BLaER1 (cell line): ENCODE measurements around the gene AFAP1.

ENCODE experiments used
- H3K27ac ChIP-seq: shearing (Covaris generic); formaldehyde crosslinking; 2 replicates; pipeline ENCODE4 v1.8.1; 2022
- H3K27me3 ChIP-seq: shearing (Covaris generic); formaldehyde crosslinking; 2 replicates; pipeline ENCODE4 v1.8.1; 2022
- H3K36me3 ChIP-seq: shearing (Covaris generic); formaldehyde crosslinking; 2 replicates; pipeline ENCODE4 v1.8.1; 2022
- H3K4me1 ChIP-seq: shearing (Covaris generic); formaldehyde crosslinking; 2 replicates; pipeline ENCODE4 v1.8.1; 2022
- H3K4me2 ChIP-seq: shearing (Covaris generic); formaldehyde crosslinking; 2 replicates; pipeline ENCODE4 v1.8.1; 2022
- H3K4me3 ChIP-seq: shearing (Covaris generic); formaldehyde crosslinking; 2 replicates; pipeline ENCODE4 v1.8.1; 2022
- H3K9ac ChIP-seq: shearing (Covaris generic); formaldehyde crosslinking; 2 replicates; pipeline ENCODE4 v1.8.1; 2022
- H3K9me3 ChIP-seq: shearing (Covaris generic); formaldehyde crosslinking; 2 replicates; pipeline ENCODE4 v1.8.1; 2022
- H4K20me1 ChIP-seq: shearing (Covaris generic); formaldehyde crosslinking; 2 replicates; pipeline ENCODE4 v1.8.1; 2022
- Cebpa-rat ChIP-seq: shearing (Covaris generic); IDR thresholded peaks from 2 replicates; pipeline ENCODE4 v1.8.1; 2022

Gene AFAP1

DNA sequence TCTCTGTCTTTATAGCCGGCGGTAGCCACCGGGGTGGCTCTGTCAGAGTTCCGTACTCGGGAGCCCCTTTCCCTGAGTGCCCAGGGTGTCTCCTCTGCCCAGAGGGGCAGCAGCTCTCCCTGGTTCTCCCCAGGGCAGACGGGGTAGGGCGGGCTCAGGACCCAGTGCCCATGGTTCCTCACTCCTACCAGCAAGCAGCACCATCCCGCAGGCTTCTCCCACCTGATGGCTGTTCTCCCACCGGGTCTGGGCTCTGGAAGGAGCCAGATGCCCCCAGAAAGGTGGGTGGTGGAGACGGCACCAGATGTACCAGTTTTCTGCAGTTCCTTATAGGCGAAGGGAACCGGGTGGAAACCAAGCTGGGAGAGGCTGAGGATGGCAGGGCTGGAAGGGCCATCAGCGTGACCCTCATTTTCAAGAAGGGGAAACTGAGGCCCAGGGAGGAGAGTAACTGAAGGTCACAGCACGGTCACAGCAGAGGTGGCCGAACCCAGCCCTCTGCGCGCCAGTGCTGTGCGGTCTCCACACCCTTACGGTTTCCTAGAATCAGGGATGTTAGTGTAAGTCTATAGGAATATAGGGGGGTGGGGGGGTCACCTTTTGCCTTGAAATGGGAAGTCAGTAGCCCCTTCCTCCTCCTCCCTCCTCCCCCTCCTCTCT is 198.7 kb downstream of the AFAP1 start:
- H3K36me3 ChIP-seq, result peaks cover 12% of the 10 kb centered on the region; the same call in 1 of the 2 replicates
- H3K27me3 ChIP-seq, result no peaks in the 10 kb centered on the region
- no peak overlapping the region for H3K27ac ChIP-seq
- no peaks in the 10 kb centered on the region for H4K20me1 ChIP-seq
- no peak overlapping the region for H3K4me2 ChIP-seq
- H3K4me3 ChIP-seq, result no peak overlapping the region
- H3K9me3 ChIP-seq, result no peaks in the 10 kb centered on the region
- H3K9ac ChIP-seq, result no peak overlapping the region
- H3K4me1 ChIP-seq, result peaks cover 64% of the 10 kb centered on the region
- no peak for TF ChIP-seq Cebpa-rat

DNA sequence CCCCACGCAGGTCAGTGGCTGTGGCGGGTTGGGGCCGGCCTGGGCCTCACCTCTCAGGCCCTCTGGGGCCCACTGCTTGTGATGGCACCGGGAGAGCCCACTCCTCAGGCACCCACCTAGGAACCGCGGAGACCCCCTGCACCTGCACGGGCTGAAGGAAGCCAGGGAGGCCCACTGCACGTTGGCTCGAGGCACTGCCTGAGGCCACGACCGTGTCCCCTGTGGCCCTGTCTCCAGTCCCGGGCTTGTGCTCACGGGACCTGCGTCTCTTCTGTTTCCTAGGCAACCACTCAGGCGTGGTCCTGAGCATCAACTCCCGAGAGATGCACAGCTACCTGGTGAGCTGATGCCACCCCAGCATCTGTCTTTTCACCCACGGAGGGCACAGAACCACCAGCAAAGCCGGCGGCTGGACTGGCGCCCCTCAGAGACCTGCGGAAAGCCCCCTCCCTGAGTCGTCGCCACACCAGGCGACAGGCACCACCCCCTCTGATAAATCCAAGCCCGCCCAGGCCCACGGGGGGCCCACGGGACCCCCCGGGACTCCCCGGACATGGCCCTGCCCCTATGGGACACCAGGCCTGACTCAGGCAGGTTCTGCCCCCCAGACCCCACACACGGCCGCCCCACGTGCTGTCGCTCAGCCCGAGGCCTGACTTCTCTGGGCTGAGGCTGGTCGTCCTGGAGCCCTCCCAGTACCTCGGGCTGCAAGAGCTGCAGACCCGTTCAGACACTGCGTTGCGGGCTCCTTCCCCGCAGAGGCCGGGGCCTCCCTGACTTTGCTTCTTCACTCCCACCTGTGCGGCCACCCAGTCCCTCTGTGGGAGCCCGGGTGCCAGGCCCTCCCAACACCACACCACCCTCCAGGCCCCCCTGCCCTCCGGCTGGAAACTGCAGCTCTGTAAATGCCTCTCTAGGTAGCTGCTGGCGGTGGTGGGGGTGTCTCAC is 199.5 kb downstream of the AFAP1 start:
- H3K27me3 ChIP-seq, result no peaks in the 10 kb centered on the region
- peak overlapping the region; percentile 45 for H3K4me2 ChIP-seq
- H3K9ac ChIP-seq, result no peak overlapping the region
- H3K4me1 ChIP-seq, result peaks cover 70% of the 10 kb centered on the region
- no peaks in the 10 kb centered on the region for H3K9me3 ChIP-seq
- H4K20me1 ChIP-seq, result no peaks in the 10 kb centered on the region
- no peak overlapping the region for H3K27ac ChIP-seq
- no peak for TF ChIP-seq Cebpa-rat
- H3K36me3 ChIP-seq, result peaks cover 12% of the 10 kb centered on the region; the same call in 1 of the 2 replicates
- no peak overlapping the region for H3K4me3 ChIP-seq

DNA sequence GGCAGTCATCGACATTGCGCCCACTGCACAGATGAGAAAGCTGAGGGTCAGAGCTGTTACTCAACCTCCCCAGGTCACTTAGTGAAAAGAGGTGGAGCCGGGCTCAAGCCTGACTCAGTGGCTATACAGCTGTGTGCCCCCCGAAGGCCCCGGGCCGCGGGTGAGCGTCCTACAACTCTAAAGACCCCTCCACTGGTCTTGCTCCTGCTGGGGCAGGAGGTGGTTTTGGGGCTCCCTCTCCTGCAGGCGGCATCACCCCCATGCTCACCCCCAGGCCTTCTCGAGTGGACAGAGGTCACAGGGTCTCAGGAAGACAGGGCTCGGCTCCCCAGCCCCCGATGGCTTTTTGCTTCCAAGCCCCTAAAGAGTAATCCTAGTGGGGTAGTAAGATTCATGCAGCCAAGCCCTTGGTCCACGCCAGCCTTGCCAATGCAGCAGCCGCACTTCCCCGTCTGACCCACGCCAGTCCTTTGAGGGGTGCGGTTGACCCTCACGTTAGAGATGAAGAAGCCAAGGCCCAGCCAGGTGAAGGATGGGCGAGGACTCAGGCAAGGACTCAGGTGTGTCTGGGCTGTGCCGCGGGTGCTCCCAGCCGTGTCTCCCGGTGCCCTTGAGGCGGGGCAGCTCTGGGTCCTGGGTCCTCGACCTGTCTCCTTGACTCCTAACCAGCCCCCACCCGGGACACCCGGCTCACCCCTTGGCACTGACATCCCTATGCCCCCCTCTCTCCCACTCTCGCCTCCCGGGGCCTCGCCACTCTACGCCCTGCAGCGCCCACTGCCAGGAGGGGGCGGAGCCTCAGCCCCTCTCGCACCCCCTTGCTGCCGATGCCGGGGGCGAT is 200.4 kb downstream of the AFAP1 start:
- H3K36me3 ChIP-seq, result peaks cover 12% of the 10 kb centered on the region; the same call in 1 of the 2 replicates
- H4K20me1 ChIP-seq, result no peaks in the 10 kb centered on the region
- no peak for TF ChIP-seq Cebpa-rat
- H3K4me1 ChIP-seq, result peaks cover 70% of the 10 kb centered on the region
- H3K4me3 ChIP-seq, result no peak overlapping the region
- no peak overlapping the region for H3K9ac ChIP-seq
- H3K27me3 ChIP-seq, result no peaks in the 10 kb centered on the region
- H3K27ac ChIP-seq, result no peak overlapping the region
- H3K9me3 ChIP-seq, result no peaks in the 10 kb centered on the region
- peak overlapping the region; percentile 45 for H3K4me2 ChIP-seq

DNA sequence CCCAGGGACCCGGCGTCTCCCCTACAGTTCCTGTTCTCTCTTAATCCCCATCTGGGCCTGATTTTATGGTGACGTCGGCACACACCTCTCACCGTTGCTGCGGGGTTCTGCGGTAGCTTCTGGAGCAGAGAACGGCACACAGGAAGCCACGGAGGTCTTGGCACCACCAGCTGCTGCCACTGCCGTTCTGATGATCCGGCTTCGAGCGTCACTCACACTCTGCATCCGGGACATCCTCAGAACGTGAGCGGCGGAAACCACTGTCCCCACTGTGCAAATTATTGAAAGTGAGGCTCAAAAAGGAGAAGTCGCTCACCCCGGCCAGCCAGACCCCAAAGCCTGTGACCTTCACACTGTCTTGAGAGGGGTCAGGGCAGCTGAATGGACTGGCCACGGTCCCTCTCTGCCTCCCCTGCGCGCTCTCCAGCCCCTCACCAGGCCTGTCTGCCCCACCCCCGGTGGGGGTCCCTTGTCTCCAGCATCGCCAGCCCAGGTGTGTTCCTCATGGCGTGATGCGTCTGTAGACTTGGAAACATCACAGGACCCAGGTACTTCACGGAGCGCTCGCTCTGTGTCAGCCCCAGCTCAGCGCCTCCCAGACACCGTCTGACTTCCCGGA is 201.1 kb downstream of the AFAP1 start:
- peaks cover 12% of the 10 kb centered on the region; the same call in 1 of the 2 replicates for H3K36me3 ChIP-seq
- H3K27me3 ChIP-seq, result no peaks in the 10 kb centered on the region
- no peaks in the 10 kb centered on the region for H3K9me3 ChIP-seq
- TF ChIP-seq Cebpa-rat, result no peak
- no peak overlapping the region for H3K4me3 ChIP-seq
- no peaks in the 10 kb centered on the region for H4K20me1 ChIP-seq
- H3K4me1 ChIP-seq, result peaks cover 64% of the 10 kb centered on the region
- H3K4me2 ChIP-seq, result peak overlapping the region; percentile 33
- H3K27ac ChIP-seq, result no peak overlapping the region
- H3K9ac ChIP-seq, result no peak overlapping the region

DNA sequence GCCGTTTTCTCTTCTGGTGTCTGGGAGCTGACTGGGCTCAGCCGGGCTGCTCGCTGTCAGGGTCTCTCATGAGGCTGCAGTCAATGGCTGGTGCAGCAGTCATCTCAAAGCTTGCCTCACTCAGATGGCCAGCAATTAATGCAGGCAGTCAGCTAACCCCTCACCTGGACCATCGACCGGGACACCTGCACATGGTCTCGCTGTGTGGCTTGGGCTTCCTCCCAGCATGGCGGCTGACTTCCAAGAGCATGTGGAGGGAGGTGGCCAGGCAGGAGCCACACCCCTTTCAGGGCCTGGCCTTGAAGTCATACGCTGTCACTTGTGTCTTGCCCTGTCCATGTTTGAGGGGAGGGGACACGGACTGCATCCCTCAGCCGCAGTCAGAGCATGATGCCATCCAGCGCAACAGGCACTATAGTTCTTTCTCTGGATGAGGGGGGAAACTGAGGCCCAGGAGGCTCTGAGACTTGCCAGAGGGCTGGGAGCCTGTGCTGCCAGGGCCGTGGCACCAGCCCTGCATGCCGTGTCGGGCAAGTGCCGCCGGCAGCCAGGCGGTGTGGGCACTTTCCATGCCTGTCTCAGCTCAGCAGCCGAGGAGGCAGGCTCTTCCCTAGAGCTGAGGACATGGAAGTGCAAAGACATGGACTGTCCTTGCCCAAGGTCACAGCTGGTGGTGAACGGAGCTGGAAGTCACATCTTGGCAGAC is 201.8 kb downstream of the AFAP1 start:
- Histone ChIP-seq H4K20me1 (no peaks in the 10 kb centered on the region), H3K27me3 (no peaks in the 10 kb centered on the region), H3K9ac (no peak overlapping the region), H3K4me3 (no peak overlapping the region), H3K4me2 (peak overlapping the region; percentile 33; the same call in 1 of the 2 replicates), H3K9me3 (no peaks in the 10 kb centered on the region), H3K36me3 (peaks cover 12% of the 10 kb centered on the region; the same call in 1 of the 2 replicates), H3K27ac (no peak overlapping the region), H3K4me1 (peaks cover 57% of the 10 kb centered on the region)
- no peak for TF ChIP-seq Cebpa-rat

DNA sequence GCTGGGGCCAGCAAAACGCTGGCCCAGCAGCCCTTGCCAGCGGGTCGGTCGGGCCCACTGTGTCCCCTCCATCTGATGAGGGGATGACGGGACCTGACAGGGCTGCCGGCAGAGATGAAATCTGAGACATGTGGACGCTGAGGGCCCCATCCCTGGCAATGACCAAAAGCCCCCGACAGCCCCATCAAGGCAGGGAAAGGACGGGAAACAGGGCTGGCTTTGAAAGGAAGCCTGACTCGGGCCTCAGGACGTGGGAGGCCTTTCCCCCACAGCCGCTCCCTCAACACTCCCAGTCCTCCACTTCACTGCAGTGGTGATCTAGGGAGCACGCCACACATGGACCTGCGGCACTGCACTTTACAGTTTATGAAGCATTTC is 202.4 kb downstream of the AFAP1 start:
- Histone ChIP-seq H3K27me3 (no peaks in the 10 kb centered on the region), H4K20me1 (no peaks in the 10 kb centered on the region), H3K36me3 (peaks cover 12% of the 10 kb centered on the region; the same call in 1 of the 2 replicates), H3K4me3 (no peak overlapping the region), H3K9me3 (no peaks in the 10 kb centered on the region), H3K4me2 (no peak overlapping the region), H3K27ac (no peak overlapping the region), H3K9ac (no peak overlapping the region), H3K4me1 (peaks cover 57% of the 10 kb centered on the region)
- no peak for TF ChIP-seq Cebpa-rat

DNA sequence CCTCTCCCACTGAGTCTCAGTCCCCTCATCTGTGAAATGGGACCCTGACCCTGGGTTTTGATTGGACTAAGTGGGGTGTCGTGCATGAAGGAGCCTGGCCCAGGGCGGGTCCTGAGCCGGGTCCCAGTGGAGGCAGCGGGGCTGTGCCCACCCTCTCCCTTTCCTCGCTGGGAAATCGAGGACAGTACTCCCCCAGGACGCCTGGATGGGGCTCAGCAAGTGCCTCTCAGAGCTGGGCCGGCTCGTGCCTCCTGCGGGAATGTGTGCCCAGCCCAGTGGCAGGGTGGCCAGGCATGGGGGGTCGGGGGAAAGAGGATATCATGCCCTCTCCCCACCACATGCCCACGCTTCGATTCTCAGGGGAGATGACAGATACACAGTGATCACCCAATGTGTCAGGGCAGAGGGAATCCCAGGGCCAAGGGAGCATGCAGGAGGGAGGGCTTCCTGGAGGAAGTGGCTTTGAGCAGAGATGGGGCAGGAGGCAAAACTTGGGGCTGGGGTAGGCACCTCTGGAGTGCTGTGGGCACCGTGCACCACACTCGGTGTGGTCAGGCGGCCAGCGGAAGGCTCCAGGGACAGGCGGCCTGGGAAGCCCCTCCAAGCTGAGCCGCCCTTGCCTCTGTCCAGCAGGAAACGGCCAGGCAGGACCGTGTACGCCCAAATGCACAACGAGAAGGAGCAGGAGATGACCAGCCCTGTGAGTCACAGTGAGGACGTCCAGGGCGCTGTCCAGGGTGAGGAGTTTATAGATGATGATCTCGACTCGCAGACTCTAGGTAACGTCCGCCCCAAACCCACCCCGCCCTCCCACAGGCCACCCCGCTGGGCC is 203.0 kb downstream of the AFAP1 start:
- no peak for TF ChIP-seq Cebpa-rat
- H3K27ac ChIP-seq, result no peak overlapping the region
- H3K9me3 ChIP-seq, result no peaks in the 10 kb centered on the region
- H3K4me1 ChIP-seq, result peaks cover 57% of the 10 kb centered on the region
- H3K4me2 ChIP-seq, result peak overlapping the region; percentile 46
- H3K36me3 ChIP-seq, result peaks cover 12% of the 10 kb centered on the region; the same call in 1 of the 2 replicates
- no peak overlapping the region for H3K9ac ChIP-seq
- H3K4me3 ChIP-seq, result no peak overlapping the region
- H3K27me3 ChIP-seq, result no peaks in the 10 kb centered on the region
- H4K20me1 ChIP-seq, result no peaks in the 10 kb centered on the region

DNA sequence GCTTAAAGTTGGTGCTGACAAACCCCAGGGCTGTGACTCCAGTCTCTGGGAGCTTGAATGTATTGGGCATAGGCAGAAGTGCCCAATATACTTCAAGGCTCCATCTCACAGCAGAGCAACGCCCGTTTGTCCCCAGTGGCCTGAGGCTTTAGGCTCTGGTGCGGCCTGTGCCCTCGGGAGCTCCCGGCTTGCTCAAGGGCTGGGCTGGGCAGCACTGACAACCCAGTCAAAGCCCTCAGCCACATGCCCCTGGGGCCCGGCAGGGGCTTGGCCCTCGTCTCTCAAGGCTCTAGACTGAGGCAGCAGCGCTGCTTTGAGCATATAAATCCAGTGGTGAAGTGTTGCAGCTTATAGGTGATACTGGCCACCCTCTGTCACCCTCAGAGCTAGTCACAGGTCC is 203.7 kb downstream of the AFAP1 start:
- Histone ChIP-seq H3K27ac (no peak overlapping the region), H3K9me3 (no peaks in the 10 kb centered on the region), H4K20me1 (no peaks in the 10 kb centered on the region), H3K4me1 (peaks cover 57% of the 10 kb centered on the region), H3K4me2 (peak overlapping the region; percentile 46), H3K4me3 (no peak overlapping the region), H3K9ac (no peak overlapping the region), H3K27me3 (no peaks in the 10 kb centered on the region), H3K36me3 (peaks cover 12% of the 10 kb centered on the region; the same call in 1 of the 2 replicates)
- TF ChIP-seq Cebpa-rat, result no peak
